HG03025 (cell line): ENCODE data around the gene CNTNAP5.

ENCODE experiments used
- ATAC-seq: cut with Tn5 transposase; IDR thresholded peaks from one replicate; pipeline ENCODE4 v1.9.1; 2021; ENCODE audit warnings: mild to moderate bottlenecking, moderate library complexity; ENCODE audit not compliant: unreplicated experiment, low FRiP score

CNTNAP5 gene

DNA sequence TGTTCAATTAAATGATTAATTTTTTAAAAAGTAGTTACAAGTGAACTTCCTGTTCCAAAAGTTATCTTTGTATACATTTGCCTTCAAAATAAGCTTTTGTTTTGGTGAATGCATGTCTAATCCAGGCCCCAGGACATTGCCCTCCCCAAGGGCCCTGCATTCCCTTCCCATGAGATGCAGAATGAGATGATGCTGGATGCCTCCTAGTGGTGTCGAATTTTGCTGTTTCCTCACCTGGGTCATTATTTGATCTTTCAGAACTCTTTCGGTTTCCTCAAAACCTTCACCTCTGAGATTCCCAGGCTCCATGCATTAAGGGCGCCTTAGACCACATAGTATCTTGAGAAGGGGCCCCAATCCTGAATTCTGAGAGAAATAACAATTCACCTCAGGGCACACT, 728.8 kb downstream of the CNTNAP5 start:
- ATAC-seq = no peak

GRCh38 chr2:124755386-124755785, 730.3 kb downstream of the CNTNAP5 start:
- no peak for ATAC-seq

DNA sequence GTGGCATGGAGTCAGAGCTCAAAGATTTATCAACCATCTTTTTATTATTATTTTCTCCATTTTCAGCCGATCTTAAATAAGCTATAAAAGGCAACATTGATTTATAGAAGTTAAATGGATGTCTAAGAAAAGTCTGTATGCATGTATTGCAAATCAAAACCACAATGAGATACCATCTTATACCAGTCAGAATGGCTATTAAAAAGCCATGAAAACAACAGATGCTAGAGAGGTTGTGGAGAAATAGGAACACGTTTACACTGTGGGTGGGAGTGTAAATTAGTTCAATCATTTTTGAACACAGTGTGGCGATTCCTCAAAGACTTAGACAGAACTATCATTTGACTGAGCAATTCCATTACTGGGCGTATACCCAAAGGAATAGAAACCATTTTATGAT, 731.0 kb downstream of the CNTNAP5 start:
- no peak for ATAC-seq

- ATAC-seq = no peak
These were observed 737.3 kb downstream of the CNTNAP5 start for GRCh38 chr2:124762388-124762787.

- no peak for ATAC-seq
These were observed 738.5 kb downstream of the CNTNAP5 start for GRCh38 chr2:124763611-124764010.

DNA sequence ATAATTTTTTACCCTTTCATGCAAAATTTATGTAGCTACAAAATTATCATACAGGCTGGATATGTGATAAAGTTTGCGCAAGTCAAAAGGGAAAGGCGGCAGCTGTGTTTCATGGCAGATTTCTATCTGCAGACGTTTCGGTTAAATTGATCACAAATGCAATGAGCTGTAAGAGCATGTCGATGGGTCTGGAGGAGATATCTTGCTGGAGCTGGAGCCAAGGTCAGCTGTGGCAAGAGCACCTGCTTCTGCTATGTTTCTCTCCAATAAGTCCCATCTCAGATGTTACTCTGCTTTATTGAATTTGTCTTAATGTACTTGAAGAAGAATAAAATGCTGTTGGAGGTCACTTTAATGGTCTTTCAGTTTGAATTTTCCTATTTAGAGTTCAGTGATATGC, 749.7 kb downstream of the CNTNAP5 start:
- ATAC-seq = no peak

- ATAC-seq = no peak
These were observed 751.2 kb downstream of the CNTNAP5 start for GRCh38 chr2:124776332-124776731.

DNA sequence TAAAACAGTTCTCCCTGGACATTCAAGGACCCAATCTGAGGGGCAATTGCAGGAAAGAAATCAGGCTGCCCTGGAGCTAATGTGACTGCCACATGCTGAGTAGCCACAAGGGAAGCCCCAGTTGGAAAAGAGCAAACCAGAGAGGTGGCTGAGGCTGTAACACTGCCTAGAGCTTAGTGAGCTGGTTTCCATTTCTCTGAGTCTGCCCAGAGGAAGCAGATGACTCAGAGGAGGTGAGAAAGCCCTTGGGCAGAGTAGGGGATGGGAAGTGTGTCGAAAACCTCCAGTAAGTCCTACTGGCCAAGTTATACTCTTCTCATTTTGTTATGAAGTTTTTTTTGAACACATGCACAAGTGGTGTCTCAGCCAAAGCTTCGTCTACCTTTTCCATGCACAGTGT, 753.0 kb downstream of the CNTNAP5 start:
- no peak for ATAC-seq

DNA sequence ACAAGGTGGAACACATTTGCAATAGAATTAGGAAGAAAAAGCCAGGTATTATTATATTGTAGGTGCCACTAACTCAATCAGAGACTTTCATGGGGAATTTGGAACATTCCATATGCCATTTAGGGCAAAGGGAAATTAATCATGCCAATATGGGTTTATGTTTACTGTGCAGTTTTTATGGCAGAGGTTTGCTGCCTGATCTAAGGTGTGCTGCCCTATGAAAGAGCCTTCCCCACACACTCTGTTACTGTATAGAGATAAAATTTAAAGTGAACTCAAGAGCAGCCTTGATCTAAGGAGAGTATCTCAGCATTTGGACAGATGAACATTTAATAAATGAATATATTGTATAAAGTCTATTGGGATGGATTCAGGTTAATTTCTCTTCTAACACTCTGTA, 771.6 kb downstream of the CNTNAP5 start:
- no peak for ATAC-seq

GRCh38 chr2:124797049-124797448, 772.0 kb downstream of the CNTNAP5 start:
- ATAC-seq = no peak

GRCh38 chr2:124798551-124798950, 773.5 kb downstream of the CNTNAP5 start:
- ATAC-seq = no peak

DNA sequence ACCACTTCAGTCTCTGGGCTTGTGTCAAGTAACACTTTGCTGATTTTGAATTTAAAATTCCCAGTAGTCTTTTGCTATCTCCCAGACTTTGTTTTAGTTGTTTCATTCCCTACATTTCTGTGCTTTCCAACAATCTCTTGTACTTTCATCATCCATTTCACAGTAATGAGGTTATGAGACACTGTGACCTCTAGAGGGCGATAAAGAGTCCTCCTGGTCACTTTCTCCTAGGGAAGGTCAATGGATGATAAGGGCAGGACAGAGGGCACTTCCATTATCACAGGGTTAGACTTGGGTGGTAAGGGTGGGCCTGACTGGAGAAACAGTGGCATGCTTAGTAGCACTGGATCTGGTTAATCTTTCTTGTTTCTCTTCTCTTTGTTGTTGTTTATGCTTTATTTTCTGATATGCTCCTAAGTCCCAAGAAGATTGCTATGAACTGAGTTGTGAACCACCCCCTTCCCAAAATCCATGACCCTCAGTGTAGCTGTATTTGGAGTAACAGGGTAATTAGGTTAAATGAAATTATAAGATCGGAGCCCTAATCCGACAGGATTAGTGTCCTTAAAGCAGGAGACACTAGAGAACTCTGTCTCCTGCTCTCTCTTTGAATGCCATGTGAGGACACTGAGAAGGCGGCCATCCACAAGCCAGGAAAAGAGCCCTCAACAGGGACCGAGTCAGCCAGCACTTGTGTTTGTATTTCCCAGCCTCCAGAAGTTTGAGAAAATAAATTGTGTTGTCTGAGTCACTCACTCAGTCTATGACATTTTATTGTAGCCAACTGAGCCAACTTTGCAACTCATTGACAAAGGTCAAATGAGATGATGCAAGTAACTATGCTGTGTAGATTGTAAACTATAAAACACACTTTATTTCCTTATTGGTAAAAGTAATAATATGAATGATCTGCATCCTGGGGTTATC, 779.2 kb downstream of the CNTNAP5 start:
- ATAC-seq = peak; percentile 57

GRCh38 chr2:124805060-124805459, 780.0 kb downstream of the CNTNAP5 start:
- no peak for ATAC-seq

DNA sequence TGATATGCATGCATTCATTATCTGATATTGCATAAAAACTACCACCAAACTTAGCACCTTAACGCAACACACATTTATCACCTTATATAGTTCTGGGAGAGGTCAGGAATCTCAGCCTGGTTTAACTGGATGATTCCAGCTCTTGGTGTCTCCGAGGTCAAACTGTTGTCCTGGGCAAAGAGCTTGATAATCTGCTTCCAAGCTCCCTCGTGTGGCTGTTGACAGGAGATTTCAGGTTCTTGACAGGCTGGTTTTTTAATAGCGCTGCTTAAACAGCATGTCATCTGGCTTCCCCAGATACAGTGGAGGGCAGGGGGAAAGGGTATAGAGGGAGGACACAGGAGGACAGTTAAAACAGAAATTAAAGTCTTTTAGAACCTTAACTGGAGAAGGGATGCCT, 785.0 kb downstream of the CNTNAP5 start:
- ATAC-seq = no peak

DNA sequence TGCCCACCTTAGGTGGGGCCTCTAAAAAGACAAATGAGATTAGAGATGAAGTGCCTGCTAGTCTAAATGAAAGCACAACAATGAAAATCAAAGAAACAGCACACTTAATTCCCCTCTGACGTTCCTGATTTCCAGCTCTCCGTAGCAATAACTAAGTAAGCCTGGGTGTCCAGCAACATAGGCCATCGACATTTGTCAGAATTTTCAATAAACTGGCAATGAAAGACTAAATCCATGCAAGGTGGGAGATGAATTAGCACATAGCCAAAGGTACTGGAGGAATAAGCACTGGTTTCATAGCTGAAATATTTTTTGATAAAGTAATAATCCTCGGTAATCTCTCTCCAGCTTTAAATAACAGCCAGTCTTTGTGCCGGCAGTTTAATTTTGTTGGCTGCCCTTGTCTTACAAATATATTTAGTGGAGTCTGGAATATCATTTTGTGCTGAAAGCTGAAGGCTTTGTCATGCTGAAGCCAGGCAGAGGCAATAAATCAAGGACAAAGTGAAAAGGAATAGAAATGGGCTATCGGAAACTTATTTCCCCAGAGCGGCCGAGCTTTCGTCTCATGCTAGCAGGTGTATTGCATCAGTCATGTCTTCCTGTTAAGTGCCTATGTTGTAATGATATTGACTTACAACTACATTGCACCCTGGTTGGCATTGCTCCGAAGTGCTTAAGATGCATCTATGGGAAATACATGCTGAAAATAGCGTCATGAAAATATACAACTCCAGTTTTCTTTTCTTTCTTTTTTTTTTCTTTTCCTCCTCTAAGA, 790.1 kb downstream of the CNTNAP5 start:
- ATAC-seq = no peak

DNA sequence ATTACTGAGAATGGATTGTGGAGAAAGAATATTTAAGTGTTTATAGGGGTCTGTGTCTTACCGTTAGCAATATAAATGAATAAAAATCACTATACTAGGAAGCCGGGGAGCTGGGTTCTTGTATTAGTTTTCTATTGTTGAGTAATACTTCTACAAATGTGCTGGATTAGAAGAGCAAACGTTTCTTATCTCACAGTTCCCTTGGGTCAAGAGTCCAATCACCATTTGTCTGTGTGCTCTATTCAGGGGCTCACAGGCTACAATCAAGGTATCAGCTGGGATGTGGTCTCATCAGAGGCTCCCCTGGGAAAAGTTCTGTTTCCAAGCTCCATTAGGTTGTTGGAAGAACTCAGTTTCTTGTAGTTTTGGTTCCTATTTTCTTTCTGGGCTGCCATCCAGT, 790.9 kb downstream of the CNTNAP5 start:
- ATAC-seq = no peak

GRCh38 chr2:124822516-124822915, 797.4 kb downstream of the CNTNAP5 start:
- ATAC-seq = no peak

- ATAC-seq = no peak
These were observed 799.4 kb downstream of the CNTNAP5 start for GRCh38 chr2:124824441-124824840.

DNA sequence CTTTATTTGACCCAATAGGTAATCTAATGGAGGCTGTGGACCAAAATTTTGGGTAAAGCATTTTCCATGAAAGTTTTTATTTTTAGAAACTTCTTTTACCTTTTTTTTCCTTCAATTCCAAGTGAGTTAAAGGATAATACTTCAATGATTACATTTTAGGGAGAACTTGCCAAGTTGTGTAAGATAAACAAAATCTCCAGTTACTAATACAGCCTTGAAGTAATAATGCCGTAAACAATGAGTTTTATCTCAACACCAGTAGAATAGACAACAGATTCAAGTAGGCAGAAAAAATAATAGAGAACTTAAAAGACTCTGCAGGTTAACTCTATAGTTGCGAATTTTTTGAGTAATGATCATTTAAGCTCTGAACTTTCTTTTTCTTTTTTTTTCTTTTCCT, 807.4 kb downstream of the CNTNAP5 start:
- no peak for ATAC-seq

GRCh38 chr2:124834331-124834730, 809.2 kb downstream of the CNTNAP5 start:
- no peak for ATAC-seq

DNA sequence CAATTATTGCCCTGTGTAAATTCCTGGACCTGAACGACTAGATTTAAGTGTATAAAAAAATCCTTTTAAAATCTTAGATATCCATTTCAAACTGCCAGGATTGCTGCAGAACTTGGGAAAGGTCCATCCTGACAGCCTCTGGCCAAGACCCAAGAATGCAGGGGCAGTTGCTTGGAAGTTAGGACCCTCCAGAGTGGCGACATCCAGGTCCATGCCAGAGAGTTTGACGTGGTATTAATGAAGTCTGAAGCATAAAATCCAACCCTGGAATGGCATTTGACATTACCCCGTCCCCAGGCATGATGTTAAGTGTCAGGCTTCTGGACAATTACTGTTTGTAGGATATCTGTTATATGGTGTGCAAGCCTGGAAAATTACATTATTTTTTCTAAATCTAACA, 810.2 kb downstream of the CNTNAP5 start:
- ATAC-seq = no peak

GRCh38 chr2:124836416-124836815, 811.3 kb downstream of the CNTNAP5 start:
- ATAC-seq = no peak
